Activated T-helper 1 cell treated with anti-CD3 and anti-CD28 coated beads, Interleukin-2, amount 50 U/mL, for 16 hours (primary cell): ENCODE measurements around the gene NCAPD3.

Source experiments
- DNase-seq, 2 donors: peaks; one replicate each; pipeline ENCODE4 v3.0.0-alpha.2; 2020; ENCODE audit warnings: low read depth in 1 of 2, low spot score in 1 of 2

NCAPD3 gene

DNA sequence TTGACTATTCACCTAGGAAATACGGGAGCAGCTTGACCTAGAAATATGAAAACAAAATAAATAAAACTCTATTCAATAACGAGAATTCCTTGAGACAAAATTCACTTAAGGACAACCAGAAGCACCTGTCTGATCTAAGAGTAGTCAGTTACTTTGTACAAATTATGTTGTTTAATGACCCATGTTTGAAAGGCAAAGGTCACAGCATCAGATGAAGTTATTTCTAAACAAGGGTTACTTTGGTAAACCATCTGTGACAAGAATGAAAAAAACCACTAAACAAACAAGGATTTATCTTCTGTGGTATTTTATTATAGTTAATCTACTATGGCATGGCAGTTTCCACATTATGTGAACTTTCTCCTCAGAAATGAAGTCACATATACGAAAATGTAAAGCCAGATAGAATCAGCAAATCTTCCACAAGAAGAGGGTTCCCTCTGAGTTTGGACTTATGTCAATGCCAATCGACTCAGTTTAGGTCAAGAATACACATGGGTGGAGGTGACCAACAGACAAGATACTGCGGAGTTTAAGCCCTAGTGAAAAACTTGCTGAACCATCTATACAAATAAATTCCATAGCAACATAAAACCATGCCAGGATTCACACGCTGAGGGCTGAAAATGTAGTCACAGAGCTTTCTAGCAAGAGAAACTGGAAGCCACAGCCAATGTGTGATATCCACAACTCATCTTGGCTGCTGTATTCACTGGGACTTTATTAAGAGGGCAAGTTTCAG lies 53.4 kb downstream of the NCAPD3 start:
- DNase-seq = no peak

- DNase-seq = no peak
Measured at GRCh38 chr11:134164490-134165370, 59.0 kb downstream of the NCAPD3 start.

GRCh38 chr11:134159652-134160051 lies 64.1 kb downstream of the NCAPD3 start:
- DNase-seq = no peak

DNA sequence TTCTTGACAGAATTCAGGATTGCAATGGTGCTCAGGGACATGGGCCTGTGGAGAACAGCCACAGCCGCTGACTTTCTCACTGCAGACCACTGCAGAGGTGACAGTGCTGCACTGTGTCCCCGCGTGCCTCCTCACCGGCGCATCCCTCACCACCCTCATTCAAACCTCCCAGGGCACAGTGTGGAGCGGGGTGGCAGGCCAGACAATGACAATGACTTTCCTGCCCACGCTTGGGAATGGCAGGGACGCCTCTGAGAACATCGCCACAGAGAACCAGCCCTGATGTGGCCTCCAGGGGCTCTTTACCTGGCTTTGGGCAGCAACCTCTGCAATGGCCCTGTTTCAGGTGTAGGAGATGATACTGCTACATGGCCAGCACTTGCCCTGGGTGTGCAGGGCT lies 65.7 kb downstream of the NCAPD3 start:
- no peak for DNase-seq

- DNase-seq = no peak
Measured at GRCh38 chr11:134157451-134157850, 66.3 kb downstream of the NCAPD3 start.

DNA sequence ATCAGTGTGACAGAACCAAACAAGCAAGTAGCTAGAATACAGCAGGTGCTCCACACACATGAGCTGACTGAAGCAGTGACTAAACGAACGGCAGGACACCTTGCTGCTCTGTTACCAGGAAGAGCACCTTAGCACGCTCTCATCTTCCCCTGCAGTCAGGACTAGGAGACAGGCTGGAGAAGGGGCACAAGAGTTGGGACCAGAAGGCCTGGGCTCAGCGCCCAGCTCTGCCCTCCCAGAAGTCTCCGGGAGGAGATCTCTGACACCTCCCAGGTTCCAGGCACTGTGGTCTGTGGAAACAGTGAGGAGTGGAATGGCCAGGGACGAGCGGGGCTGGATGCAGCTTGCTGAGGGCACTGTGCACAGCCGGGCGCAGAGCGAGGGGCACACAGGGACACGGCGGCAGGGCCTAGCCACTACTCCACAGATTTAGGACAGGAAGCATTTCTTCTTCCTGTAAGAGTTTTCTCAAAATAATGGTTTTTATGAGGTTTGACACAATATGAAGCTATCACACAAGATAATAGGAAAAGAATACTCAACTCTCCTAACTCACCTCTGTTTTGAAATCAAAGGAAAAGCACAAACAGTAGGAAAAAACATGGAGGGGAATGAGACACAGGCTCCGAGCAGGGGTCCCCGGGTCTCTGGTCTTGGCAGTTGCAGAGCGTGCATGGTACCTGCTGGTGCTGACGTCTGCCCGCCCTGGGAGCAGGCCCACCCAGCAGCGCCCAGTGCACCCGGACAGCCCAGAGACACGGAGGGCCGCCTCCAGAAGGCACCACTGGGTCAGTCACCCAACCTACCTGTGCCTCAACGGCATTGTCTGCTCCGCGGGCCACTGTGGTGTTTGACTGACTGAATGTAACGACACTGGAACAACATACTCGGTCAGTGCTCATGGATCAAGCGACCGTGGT lies 67.6 kb downstream of the NCAPD3 start:
- DNase-seq = no peak

DNA sequence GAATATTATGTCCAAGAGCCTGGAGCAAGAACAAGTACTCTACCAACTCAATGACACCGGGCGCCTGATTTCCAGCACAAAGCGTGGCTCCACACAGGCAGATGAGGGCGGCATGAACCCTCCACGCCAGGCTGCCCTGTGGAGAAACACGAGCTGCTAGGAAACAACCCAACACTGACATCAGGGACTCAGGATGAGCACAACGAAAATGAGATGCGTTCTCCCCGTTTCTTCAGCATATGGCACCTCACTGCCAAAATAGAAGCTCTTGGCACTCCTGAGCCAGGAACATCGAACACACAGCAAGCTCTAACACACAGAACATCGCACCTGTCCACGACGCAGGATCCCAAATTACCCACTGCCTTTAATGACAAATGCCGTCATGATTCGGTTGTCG lies 68.3 kb downstream of the NCAPD3 start:
- DNase-seq = no peak

GRCh38 chr11:134154441-134154840 lies 69.3 kb downstream of the NCAPD3 start:
- DNase-seq = no peak

DNA sequence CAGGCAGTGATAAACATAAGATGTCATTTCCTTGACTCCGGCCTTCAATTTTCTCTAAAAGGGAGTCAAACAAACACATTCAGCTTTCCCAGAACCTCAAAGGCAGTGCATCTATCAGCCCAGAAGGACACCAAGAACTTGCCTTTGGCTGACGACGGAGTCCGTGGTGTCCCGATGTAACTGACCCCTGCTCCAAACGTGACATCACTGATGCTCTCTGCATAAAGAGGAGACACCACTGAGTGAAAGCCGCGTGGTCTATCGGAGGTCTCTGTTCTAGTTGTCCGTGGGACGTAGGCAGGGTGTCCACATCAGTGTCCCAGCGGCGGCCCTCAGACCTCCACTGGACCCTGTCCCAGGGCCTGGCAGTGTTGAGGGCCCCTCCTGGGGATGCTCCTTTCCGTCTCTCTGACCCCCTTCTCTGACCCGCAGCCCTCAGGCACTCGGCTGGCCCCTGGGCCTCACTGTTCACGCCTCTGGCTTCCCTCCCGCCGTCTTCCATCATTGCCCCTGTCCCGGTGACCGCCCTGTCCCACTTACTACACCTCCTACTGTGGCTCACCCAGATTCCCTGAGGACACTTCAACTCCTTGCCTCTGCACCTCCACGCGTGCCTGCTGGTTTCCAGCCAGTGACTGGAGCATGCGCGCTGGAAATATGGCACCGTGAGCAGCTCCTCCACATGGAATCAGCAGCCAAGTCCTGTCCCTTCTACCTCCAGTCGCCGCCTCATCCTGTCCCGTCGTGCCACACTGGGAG lies 70.4 kb downstream of the NCAPD3 start:
- no peak for DNase-seq

GRCh38 chr11:134152696-134153095 lies 71.1 kb downstream of the NCAPD3 start:
- no peak for DNase-seq

GRCh38 chr11:134151083-134151747 lies 72.6 kb downstream of the NCAPD3 start:
- DNase-seq = no peak

DNA sequence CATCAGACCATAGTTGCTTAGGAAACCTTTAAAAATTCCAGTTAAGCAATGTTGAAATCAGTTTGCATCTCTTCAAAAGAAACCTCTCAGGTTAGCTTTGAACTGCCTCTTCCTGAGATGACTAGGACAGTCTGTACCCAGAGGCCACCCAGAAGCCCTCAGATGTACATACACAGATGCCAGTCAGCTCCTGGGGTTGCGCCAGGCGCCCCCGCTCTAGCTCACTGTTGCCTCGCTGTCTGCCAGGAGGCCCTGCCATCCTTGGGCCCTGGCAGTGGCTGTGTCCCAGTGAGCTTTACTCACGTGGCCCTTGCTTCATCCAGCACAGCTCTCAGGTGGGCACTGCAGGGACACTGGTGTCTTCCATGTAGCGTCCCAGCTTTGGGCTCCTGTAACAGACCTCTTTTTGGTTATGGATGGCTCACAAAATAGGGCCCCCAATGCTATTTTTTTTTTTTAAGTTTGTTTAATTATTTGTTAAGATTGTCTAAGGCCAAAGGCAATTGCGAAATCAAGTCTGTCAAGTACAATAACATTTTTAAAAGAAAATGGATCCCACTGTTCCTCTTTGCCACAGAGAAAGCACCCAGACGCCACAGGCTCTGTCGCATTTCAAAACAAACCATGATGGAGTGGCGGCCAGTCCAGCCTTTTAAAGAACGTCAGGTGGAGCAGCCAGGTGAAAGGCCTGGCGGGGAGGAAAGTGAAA lies 73.4 kb downstream of the NCAPD3 start:
- no peak for DNase-seq

- DNase-seq = no peak
Measured at GRCh38 chr11:134149371-134149770, 74.4 kb downstream of the NCAPD3 start.

DNA sequence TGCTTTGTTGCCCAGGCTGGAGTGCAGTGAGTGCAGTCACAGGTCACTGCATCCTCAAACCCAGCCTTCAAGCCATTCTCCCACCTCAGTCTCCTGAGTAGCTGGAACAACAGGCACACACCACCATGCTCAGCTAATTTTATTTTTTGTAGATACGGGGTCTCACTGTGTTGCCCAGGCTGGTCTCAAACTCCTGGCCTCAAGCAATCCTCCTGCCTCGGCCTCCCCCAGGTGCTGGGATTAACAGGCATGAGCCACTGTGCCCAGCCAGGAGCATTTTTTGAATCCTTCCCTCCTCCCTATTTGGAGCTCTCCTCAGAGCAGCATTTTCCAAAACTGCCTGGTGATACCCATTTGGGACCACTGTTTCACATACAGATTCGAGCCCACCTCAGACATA lies 77.2 kb downstream of the NCAPD3 start:
- DNase-seq = no peak

DNA sequence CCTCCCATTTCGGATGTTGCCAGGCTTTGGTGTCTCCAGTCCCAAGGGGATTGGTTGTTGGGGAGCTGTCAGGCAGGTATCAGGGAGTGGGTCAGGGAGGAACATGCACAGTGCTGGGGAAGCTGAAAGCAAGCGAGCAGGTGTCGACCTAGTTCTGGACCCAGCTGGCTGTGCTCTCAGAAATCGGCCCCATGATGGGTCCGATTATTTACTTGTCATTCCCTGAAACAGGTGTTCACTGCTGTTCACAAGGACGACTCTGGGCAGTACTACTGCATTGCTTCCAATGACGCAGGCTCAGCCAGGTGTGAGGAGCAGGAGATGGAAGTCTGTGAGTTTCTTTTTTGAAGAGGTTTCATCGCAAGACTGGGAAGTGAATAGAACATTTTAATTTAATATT lies 78.1 kb downstream of the NCAPD3 start:
- DNase-seq = no peak

GRCh38 chr11:134144744-134145143 lies 79.0 kb downstream of the NCAPD3 start:
- DNase-seq = no peak

- no peak for DNase-seq
Measured at GRCh38 chr11:134143801-134144200, 80.0 kb downstream of the NCAPD3 start.

GRCh38 chr11:134142536-134142935 lies 81.2 kb downstream of the NCAPD3 start:
- DNase-seq = no peak

GRCh38 chr11:134140961-134141490 lies 82.7 kb downstream of the NCAPD3 start:
- DNase-seq = no peak
